Duodenal mucosa (tissue), 2 donors: ENCODE data around the gene NBPF15.
"Not testable (repeated sequence)": the region's sequence is repeated elsewhere in the genome, so short reads cannot be mapped to it uniquely, and the experiment has no call there.

ENCODE experiments used
- H3K27ac ChIP-seq: one replicate; pipeline ENCODE4 v1.7.0; 2013; ENCODE audit warnings: low read depth, low read length
- H3K27me3 ChIP-seq, 2 donors: one replicate each; pipeline ENCODE4 v1.7.0; 2013; ENCODE audit warnings: low read length in 2 of 2, control low read depth in 1 of 2; ENCODE audit not compliant: insufficient read depth in 2 of 2, control insufficient read depth in 1 of 2
- H3K36me3 ChIP-seq, 2 donors: one replicate each; pipeline ENCODE4 v1.7.0; 2013; ENCODE audit warnings: low read length in 2 of 2, control low read depth in 1 of 2; ENCODE audit not compliant: insufficient read depth in 2 of 2, control insufficient read depth in 1 of 2
- H3K4me1 ChIP-seq, 2 donors: one replicate each; pipeline ENCODE4 v1.7.0; 2013; ENCODE audit warnings: low read length in 2 of 2, control low read depth in 1 of 2; ENCODE audit not compliant: insufficient read depth in 2 of 2, control insufficient read depth in 1 of 2
- H3K4me3 ChIP-seq, 2 donors: one replicate each; pipeline ENCODE4 v1.7.0; 2013; ENCODE audit warnings: low read length in 2 of 2, low read depth in 1 of 2
- H3K9ac ChIP-seq, 2 donors: one replicate each; pipeline ENCODE4 v1.7.0; 2013; ENCODE audit warnings: low read length in 2 of 2, low read depth in 1 of 2
- H3K9me3 ChIP-seq, 2 donors: one replicate each; pipeline ENCODE4 v1.7.0; 2013; ENCODE audit warnings: low read length in 2 of 2, control low read depth in 1 of 2; ENCODE audit not compliant: control insufficient read depth in 1 of 2

NBPF15 gene

GRCh38 chr1:144442402-144442801, 19.1 kb downstream of the NBPF15 start:
- not testable (repeated sequence) for H3K36me3 ChIP-seq, H3K27ac ChIP-seq, H3K9ac ChIP-seq, H3K9me3 ChIP-seq, H3K27me3 ChIP-seq, H3K4me3 ChIP-seq, H3K4me1 ChIP-seq

- H3K27me3 ChIP-seq, H3K4me3 ChIP-seq, H3K9me3 ChIP-seq, H3K4me1 ChIP-seq, H3K9ac ChIP-seq, H3K27ac ChIP-seq, H3K36me3 ChIP-seq: not testable (repeated sequence)
Measured at GRCh38 chr1:144439737-144440136, 21.7 kb downstream of the NBPF15 start.

GRCh38 chr1:144418891-144419694, 42.4 kb downstream of the NBPF15 start:
- peak overlapping the region in 1 of 2 donors; percentile 58 for H3K4me3 ChIP-seq
- not testable (repeated sequence) for H3K9me3 ChIP-seq, H3K9ac ChIP-seq, H3K27me3 ChIP-seq, H3K27ac ChIP-seq, H3K36me3 ChIP-seq, H3K4me1 ChIP-seq

GRCh38 chr1:144413404-144414118, 47.9 kb downstream of the NBPF15 start:
- not testable (repeated sequence) for H3K9ac ChIP-seq, H3K36me3 ChIP-seq, H3K27me3 ChIP-seq, H3K4me1 ChIP-seq, H3K9me3 ChIP-seq, H3K27ac ChIP-seq
- H3K4me3 ChIP-seq = peak overlapping the region in 1 of 2 donors; percentile 69

GRCh38 chr1:144412491-144413403, 48.7 kb downstream of the NBPF15 start:
- not testable (repeated sequence) for H3K27me3 ChIP-seq, H3K36me3 ChIP-seq, H3K4me1 ChIP-seq, H3K9me3 ChIP-seq
- peak overlapping the region; percentile 48 to 81 for H3K9ac ChIP-seq
- H3K4me3 ChIP-seq = peak overlapping the region; percentile 61 to 69
- H3K27ac ChIP-seq = peak overlapping the region; percentile 26

GRCh38 chr1:144412068-144412471, 49.4 kb downstream of the NBPF15 start:
- not testable (repeated sequence) for H3K9ac ChIP-seq, H3K27ac ChIP-seq, H3K4me1 ChIP-seq, H3K27me3 ChIP-seq, H3K9me3 ChIP-seq, H3K36me3 ChIP-seq
- peak overlapping the region in 1 of 2 donors; percentile 43 for H3K4me3 ChIP-seq

GRCh38 chr1:144402807-144403206, 58.7 kb downstream of the NBPF15 start:
- not testable (repeated sequence) for H3K27me3 ChIP-seq, H3K9ac ChIP-seq, H3K27ac ChIP-seq, H3K36me3 ChIP-seq, H3K9me3 ChIP-seq, H3K4me3 ChIP-seq, H3K4me1 ChIP-seq

- not testable (repeated sequence) for H3K27ac ChIP-seq, H3K9me3 ChIP-seq, H3K4me3 ChIP-seq, H3K27me3 ChIP-seq, H3K9ac ChIP-seq, H3K4me1 ChIP-seq, H3K36me3 ChIP-seq
Measured at GRCh38 chr1:144371651-144372050, 89.8 kb downstream of the NBPF15 start.
